HG02884 (cell line): ENCODE data around the gene DYNLT2.

Experiments
- ATAC-seq: cut with Tn5 transposase; IDR thresholded peaks from one replicate; pipeline ENCODE4 v1.9.1; 2021; ENCODE audit warnings: mild to moderate bottlenecking, moderate library complexity; ENCODE audit not compliant: unreplicated experiment

Gene DYNLT2, protein sequence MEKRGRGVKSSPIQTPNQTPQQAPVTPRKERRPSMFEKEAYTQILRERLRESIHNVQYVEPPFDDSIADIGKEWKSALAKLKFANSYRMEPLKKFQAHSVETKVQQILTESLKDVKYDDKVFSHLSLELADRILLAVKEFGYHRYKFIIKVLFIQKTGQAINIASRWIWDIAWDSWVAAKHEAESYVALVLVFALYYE

GRCh38 chr6:169751242-169752073, at the start of gene DYNLT2, which contains the start of gene ERMARD:
Gene DYNLT2, minus strand, starts transcription at chr6:169751572. Its CDS starts 114 bp downstream, at chr6:169751458.
Gene ERMARD, plus strand, starts transcription at chr6:169751622. Its CDS starts 36 bp downstream, at chr6:169751658.
- peak; percentile 88 for ATAC-seq

DNA sequence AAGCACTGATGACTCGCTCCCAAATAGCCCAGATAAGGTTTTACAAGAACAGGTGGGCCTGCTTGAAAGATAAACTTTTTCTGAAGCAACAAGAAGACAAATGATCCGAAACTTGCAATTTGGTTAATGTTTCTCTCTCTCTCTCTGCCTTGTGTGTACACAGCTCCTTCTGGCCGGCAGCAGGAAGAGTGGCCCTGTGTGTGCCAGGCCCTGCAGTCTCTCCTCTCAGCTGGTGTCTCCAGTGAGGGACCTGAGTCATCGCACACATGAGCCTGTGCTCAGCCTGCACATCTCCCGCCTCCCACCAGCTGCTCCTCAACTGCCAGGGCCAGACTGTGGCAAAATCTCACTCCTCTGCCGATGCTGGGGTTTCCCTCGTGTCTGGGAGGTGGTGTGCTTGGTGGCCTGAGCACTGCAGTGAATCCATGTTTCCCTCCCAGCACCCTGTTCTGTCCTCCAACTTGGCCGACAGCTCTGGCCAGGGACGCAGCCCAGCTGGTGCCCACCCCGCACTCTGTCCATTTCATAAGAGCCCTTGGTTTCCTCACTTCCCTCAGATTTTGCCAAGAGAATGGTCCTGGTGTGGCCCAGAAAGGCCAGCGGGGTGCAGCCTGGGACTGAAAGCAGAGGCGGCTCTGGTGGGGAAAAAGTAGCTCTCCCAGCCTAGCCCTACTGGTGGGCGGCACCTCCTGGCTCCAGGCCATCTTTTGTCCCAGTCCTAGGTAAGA, 49.5 kb upstream of the DYNLT2 start:
- ATAC-seq, result no peak

DNA sequence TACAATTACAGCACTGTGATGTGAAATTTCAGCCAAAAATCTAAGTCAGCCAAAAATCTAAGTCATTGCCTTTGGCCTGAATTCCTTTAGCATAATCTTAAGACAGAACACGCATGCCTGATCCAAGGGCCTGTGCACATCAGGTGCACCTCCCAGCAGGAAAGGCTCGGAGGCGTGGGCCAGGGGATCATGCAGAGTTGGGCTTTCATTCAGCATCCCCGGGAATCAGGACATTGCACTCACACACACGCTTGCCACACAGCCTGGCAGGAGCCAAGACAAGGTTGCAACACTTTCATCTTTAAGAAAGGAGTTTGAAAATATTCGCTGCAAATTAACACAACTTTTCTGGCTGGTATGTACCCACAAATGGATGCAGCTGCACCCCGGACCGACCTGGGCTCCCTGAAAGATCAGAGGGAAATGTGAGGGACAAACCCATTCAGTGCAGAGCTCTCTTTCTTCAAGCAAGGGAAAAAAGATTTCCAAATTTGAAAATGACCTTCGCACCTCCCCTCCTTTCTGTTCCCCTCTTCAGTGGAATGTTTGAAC, 48.8 kb upstream of the DYNLT2 start:
- ATAC-seq, result no peak

DNA sequence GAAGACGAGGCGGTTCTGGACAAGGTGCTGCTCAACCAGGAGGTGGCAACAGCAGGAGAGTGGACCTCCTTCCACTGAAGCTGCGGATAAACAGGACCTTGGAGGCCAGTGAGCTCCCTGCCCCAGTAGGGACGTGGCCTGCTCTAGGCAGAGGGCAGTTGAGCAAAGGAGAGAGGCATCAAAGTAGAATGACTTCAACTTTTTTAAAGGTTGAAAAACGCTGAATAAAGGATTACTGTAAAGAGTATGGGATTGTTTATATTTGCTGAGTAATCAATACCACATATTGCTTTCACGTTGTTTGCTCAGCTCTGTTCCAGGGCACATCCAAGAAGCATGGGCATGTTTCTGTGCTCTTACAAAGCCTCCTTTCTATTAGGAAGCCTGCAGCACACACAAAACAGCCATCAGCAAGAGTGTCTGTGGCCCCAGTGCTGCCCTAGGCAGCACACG, 48.1 kb upstream of the DYNLT2 start:
- ATAC-seq, result no peak

- no peak for ATAC-seq
These were observed 47.5 kb upstream of the DYNLT2 start for GRCh38 chr6:169798764-169799473.

DNA sequence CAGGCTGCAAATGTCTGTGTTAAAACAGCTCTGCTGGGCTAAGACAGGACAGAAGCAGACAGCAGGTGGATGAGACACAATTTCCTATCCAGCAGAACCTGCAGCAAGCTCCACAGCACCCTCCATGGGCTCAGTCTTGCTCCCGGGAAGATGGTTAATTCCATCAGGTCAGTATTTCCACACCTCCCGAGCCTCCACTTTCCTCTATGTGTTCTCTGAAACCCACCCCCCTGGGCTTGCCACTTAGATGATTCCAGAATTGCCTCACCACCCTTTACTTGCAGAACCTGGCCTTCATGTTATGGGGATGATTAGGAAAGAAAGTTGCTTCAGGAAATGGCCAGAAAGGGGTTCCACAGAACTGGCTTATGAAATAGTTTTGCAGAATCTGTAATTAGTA, 43.8 kb upstream of the DYNLT2 start:
- ATAC-seq, result no peak

- no peak for ATAC-seq
These were observed 43.1 kb upstream of the DYNLT2 start for GRCh38 chr6:169794317-169795055.

- no peak for ATAC-seq
These were observed 42.0 kb upstream of the DYNLT2 start for GRCh38 chr6:169793408-169793807.

DNA sequence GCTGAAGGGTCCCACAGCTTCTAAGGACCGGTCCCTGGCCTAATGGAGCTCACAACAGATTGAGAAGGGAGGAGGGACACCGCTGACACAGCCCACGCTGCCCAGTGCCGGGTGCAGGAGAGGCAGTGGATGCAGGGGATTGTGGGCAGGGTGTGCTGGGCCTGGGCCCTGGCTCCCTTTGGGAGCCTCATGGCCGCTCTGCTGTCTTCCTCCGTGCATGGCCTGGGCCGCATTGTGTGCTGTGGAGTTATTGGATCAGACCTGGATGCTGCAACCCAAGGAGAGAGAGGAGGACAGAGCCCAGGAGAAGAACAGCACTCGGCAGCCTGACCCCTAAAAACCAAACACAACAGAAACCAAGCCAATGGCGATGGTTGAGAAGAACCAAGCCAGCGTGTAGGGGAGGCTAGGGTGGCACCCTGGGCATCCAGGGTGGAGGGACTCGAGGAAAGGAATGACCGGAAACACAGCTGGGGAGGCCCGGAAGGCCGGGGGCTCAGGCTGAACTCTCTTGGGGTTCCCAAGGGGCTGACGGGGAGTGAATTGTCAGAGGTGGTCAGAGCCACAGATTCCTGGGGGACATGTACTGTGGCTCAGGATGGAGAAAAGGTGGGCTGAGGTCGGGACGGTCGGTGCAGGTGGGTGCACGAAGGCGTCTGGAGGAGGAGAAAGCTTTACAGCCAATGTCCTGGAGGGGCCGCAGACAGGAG, 41.1 kb upstream of the DYNLT2 start:
- ATAC-seq, result no peak

DNA sequence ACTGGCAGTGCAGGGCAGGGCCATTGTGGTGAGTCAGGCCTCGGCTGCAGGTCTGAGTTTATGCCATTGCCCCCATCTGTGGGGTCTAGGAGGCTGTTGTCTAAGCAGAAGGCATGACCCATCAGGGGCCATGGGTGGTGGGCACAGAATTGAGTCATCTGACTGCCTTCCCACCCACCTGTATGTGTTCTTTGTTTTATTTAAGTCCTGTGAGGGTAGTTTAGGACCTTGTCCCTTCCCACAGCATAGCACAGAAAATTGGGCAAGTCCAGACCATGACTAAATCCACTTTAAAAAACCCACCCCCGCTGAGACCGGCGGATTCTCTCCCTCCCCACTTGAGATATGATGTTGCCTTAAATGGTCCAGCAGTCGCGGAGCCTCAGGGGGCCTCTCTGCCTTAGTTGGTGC, 40.4 kb upstream of the DYNLT2 start:
- ATAC-seq, result no peak

- peak; percentile 94 for ATAC-seq
These were observed 38.9 kb upstream of the DYNLT2 start for GRCh38 chr6:169789944-169790927.

GRCh38 chr6:169789146-169789943, 38.0 kb upstream of the DYNLT2 start:
- no peak for ATAC-seq

DNA sequence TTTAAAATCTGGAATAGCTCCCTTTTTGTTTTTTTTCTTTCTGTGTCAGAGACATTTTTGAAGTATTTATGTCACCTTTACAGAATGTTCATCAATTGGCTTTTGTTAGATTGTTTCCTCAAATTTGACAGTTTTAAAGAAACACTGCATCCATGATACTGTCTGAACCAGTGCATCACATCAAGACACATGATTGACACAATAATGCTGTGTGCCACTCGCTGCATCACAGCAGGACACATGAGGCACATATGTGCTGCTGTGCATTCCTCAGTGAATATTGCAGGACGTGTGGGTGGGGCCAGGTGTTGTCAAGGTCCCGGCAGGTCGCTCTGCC, 37.4 kb upstream of the DYNLT2 start:
- ATAC-seq, result no peak

GRCh38 chr6:169787797-169788196, 36.4 kb upstream of the DYNLT2 start:
- ATAC-seq, result no peak

DNA sequence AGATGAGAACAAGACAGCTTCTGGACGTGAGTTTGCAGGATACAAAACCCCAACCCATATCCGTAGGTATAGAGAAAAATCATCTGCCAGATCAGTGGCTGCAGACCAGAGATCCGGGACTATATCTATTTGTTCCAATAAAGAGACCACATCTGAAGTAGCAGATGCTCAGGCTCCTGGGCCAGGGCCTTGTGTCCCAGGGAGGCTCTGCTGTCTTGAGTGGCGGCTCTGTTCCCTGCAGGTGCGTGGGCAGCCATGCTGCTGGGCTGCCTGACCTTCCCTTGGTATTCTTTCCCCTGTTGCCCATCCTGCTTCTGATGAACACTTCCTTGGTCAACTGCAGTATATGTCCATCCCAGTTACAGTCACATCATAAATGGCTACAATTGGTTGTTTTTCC, 35.0 kb upstream of the DYNLT2 start:
- ATAC-seq, result no peak

GRCh38 chr6:169785566-169785965, 34.2 kb upstream of the DYNLT2 start:
- ATAC-seq, result no peak

- ATAC-seq, result no peak
These were observed 33.5 kb upstream of the DYNLT2 start for GRCh38 chr6:169784821-169785340.
